OCI-LY3 (cell line): Measurements from ENCODE around the gene LYSMD1.

Experiments
- EZH2phosphoT487 ChIP-seq: fragments of 200-600 bp; shearing (Covaris generic); IDR thresholded peaks from 2 replicates; pipeline ENCODE4 v1.6.1; 2018; ENCODE audit warnings: antibody characterized with exemption, mixed run types, low read depth
- TF ChIP-seq, protein P1 (sequence below): fragments of 200-600, 300-600 bp; sonication (generic); IDR thresholded peaks from 2 replicates; pipeline ENCODE4 v1.5.1; 2014; ENCODE audit warnings: antibody characterized with exemption, low read length, low read depth

DNA sequence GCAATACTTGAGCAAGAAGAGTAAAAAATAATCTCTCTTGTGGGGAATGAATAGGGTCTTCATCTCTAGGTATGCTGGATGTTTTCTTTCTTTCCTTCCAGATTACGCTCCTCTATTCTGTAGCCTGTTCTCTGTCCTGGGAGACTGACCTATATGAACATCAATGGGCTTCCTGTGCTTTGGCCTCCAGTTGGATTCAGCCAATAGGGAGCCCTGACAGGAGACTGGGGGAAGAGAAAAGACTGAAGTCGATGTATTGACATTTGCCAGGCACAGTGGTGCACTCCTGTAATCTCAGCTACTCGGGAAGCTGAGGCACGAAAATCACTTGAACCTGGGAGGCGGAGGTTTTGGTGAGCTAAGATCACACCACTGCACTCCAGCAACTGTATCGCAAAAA is 36.9 kb downstream of the LYSMD1 start:
- TF ChIP-seq, protein P1, sequence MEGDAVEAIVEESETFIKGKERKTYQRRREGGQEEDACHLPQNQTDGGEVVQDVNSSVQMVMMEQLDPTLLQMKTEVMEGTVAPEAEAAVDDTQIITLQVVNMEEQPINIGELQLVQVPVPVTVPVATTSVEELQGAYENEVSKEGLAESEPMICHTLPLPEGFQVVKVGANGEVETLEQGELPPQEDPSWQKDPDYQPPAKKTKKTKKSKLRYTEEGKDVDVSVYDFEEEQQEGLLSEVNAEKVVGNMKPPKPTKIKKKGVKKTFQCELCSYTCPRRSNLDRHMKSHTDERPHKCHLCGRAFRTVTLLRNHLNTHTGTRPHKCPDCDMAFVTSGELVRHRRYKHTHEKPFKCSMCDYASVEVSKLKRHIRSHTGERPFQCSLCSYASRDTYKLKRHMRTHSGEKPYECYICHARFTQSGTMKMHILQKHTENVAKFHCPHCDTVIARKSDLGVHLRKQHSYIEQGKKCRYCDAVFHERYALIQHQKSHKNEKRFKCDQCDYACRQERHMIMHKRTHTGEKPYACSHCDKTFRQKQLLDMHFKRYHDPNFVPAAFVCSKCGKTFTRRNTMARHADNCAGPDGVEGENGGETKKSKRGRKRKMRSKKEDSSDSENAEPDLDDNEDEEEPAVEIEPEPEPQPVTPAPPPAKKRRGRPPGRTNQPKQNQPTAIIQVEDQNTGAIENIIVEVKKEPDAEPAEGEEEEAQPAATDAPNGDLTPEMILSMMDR = no peak
- TF ChIP-seq EZH2phosphoT487 = no peak
